HCEC 1CT (cell line): Measurements from ENCODE around the gene WASF2.
"Not testable (repeated sequence)": the region's sequence is repeated elsewhere in the genome, so short reads cannot be mapped to it uniquely, and the experiment has no call there.

ENCODE experiments used
- DNase-seq: peaks from one replicate; pipeline ENCODE4 v3.0.0-alpha.2; 2017

WASF2 gene

DNA sequence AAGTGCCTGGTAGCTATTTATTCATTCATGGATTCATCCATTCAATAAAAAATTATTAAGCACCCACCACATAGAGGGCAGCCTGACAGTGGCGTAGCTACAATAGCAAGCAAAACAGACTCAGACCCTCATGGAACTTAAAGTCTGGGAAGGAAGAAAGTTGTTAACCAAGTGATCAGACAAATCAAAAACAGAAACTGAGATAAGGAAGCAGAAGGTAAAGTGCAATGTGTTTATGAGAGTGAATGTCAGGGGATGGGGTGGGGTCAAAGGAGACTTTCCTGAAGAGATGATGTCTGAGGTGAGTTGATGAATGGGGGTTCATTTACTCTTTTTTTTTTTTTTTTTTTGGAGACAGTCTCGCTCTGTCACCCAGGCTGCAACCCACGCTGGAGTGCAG, 2.8 kb upstream of the WASF2 start:
- DNase-seq: no peak

DNA sequence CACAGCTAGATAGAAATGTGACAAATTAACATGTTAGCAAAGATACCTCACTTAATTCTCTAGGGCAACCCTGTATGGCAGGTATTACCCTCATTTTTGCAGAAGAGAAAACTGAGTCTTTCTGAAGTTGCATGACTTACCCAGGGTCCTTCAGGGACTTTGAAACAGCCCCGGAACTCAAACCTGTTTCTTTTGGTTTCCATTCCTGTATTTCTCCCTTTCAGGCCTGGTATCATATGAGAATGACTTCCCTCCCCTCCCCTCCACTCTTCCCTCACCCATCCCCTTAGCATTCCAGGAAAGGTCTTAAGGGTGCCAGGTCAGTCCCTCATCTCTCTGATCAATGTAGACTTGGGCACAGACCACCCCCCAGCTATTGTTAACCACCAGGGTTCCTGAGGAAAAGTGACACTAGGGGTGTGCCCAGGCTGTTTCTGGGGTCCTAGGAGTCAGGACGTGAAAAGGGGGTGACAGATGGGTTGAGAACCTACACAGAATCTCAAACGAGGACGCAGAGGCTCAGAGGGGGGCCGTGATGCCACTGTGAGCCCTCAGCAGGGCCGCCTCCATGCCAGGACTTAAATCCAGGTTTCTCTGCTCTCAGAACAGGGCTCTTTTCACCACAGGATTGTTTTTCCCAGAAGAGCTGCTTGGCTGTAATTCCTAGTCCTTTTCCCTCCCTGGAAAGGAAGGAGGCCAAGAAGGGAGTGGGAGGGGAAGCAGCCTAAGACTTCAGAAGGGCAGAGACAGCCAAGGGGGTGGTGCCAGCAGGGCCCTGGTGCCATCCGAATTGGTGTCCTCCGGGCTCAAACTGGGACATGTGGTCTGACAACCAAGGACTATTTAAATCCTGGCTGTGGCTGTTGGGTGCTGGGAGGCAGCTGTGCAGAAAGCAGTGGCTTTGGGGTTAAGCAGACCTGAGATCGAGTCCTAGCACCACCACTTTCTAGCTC, 2.1 kb upstream of the WASF2 start:
- no peak for DNase-seq

DNA sequence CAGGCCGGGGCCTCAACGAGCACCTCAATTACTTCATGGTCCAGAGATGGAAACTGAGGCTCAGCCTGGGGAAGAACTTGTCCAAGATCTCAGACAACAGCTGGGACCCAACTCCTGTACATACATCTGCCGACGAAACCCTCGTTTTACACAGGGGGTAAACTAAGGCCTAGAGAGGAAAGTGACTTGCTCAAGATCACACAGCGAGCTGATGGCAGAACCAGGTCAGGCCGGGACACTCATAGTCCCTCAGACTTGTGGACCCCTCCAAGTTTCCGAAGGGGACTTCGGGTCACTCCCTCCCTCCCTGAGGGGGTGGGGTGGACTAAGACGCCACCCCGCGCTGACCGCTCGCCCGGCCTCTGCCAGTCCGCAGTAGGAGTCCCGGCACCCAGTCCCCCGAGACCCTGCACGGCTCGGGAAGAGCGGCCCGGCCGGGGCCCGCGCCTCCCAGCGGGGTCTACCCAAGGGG, 430 bp downstream of the WASF2 start:
- peak; percentile 31 for DNase-seq

DNA sequence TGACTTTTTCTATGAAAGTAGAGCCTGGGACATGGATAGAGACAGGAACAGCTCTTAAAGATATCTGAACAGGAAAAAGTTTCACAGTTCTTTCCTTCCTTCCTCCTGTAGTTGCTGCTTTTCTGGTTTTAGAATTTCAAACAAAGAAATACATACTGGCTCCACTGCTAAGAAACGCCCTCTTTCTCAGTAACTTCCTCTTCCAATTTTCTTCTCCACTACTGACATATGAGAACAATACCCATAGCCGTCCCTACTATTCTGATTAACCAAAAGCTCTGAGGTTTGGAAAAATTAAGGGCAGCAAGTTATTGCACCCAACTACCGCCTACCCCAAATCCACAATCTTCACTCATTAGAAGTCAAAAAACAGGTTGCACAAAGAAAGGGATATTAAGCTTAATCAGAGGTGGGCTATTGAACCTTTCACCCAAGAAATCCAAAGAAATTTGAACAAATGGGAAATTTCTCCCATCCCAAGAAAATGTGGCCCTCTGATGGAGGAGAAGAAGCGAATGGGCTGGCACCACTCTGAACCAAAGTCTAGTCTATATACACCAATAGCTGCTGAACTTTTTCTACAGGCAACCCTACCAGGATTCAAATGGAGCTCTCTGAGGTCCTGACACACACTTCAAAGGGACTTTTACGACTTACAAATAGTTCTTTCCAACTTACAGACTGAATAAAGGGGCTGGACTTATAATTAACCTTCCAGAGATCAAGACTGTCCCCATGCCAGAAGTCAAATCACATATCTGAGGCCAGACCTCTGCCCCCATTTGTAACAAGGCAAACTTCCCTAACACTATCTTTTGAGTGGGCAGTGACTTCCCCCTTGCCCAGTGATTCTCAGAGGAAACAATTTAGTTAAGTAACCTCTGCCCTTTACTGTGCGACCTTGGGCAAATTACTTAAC, 1.7 kb downstream of the WASF2 start:
- peak; percentile 9 for DNase-seq

DNA sequence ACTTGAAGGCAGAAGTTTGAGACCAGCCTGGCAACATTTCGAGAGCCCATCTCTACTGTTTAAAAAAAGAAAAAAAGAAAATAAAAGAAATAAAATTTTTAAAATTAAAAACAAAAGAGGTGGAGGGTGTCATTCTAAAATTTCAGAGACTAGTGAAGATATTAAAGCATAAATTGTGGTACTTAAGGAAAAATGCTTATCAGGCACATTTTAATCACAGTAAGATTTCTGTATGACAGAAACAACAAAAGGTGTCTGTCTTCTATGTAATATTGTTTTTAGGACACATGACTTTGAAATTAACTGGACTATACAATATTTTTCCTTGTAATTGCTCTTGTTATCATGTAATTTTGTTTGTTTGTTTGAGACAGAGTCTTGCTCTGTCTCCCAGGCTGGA, 4.6 kb downstream of the WASF2 start:
- no peak for DNase-seq

DNA sequence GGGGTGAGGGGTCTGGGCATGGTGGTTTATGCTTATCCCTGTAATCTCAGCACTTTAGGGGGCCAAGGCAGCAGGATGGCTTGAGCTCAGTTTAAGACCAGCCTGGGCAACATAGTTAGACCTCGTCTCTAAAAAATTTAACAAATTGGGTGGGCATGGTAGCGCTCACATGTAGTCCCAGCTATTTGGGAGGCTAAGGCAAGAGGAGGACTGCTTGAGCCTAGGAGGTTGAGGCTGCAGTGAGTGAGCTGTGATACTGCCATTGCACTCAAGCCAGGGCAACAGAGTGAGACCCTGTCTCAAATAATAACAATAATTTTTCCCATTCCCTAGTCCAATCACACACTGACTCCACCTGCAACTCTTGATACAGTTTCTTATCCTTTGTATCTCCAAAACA, 6.3 kb downstream of the WASF2 start:
- DNase-seq: no peak

DNA sequence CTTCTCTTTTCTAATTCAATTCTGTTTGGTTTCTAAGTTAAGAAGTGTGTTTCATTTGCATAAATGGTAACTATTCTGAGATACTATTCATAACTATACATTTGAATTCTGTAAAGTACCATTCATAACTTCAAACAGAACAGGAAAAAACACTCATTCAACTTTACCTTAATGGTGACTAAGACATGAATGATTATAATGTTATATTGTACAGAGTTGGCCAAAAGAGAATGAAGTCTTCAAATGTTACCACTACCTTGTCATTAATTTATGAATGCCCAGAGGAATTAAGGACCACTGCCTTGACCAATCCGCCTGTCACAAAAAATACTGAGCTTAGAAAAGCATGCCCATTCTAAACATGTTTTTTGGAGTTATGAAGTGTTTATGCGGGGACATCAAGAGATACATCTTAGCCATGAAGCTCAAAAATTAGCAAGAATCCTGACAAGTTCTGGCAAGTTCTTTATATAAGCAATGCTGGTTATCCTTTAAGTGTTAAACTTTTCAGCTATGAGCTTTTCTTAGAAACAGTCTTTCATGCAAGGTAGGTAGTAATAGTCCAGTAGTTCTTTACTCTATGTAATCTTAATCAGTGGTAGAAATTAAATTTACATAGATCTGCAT, 7.9 kb downstream of the WASF2 start:
- DNase-seq: no peak

DNA sequence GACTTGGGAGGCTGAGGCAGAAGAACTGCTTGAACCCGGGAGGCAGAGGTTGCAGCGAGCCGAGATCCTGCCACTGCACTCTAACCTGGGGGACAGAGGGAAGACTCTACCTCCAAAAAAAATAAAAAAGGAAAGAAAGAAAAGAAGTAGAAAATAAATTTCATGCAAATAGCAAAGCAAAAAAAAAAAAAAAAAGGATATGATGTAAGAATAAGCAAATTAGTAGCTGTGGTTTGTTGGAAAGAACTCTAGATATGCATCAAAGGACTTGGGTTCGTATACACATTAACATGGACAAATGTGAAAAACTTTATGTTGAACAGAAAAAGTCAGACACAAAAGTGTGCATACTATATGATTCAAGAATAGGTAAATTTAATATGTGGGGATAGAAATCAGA, 11.9 kb downstream of the WASF2 start:
- no peak for DNase-seq

DNA sequence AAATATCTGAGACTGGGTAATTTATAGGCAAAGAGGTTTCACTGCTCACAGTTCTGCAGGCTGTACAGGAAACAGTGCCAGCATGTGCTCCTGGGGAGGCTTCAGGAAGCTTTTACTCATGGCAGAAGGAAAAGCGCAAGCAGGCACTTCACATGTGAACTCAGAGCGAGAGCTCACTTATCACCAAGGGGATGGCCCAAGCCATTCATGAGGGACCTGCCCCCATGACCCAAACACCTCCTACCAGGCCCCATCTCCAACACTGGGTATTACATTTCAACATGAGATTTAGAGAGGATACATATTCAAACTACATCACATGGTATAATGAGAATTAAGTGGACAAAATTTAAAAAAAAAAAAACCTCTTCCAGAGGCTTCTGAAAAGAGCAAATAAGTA, 13.7 kb downstream of the WASF2 start:
- DNase-seq: no peak

DNA sequence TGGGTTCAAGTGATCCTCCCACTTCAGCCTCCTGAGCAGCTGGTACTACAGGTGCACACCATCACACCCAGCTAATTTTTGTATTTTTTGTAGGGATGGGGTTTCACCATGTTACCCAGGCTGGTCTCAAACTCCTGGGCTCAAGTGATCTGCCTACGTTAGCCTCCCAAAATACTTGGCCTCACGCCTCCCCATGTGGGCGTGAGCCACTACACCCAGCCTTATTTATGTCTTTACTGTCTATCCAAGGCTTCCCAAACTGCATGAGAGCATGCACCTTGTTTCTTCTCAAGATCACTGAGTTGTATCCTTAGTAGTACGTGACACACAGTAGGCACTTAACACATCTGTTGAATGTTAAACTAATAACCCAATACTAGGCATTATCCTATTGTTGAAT, 14.2 kb downstream of the WASF2 start:
- no peak for DNase-seq

DNA sequence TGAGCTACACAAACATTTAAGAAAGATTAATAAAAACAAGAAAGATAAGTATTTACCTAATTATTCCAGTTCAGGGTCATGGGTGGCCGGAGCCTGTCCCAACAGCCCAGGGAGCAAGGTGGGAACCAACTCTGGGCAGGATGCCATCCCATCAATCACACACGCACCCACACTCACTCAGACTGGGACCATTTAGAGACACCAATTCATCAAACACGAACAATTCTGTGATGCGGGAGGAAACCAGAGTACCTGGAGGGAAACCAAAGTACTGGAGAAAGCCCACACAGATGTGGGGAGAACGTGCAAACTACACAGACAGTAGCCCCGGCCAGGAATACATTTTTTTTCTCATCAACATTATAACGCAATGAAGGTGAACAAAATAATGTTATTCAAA, 16.2 kb downstream of the WASF2 start:
- DNase-seq: no peak

DNA sequence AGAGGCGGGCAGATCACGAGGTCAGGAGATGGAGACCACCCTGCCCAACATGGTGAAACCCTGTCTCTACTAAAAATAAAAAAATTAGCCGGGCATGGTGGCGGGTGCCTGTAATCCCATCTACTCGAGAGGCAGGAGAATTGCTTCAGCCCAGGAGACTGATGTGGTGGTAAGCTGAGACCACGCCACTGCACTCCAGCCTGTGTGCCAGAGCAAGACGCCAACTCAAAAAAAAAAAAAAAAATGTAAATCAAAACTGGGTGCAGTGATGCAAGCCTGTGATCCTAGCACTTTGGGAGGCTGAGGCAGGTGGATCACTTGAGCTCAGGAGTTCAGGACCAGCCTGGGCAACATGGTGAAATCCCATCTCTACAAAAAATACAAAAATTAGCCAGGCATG, 17.9 kb downstream of the WASF2 start:
- not testable (repeated sequence) for DNase-seq

DNA sequence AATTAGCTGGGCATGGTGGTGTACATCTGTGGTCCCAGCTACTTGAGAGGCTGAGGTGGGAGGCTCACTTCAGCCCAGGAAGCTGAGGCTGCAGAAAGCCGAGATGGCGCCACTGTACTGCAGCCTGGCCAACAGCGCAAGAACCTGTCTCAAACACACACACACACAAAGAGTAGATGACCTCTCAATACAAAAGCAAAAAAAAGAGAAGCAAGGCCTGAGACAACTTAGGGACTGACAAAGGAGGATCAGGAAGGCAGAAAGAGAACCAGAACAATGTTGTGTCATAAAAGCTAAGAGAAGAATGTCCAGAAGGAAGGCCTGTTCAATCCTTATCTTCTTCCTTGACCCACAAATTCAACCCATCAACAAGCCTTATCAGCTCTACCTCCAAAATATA, 18.5 kb downstream of the WASF2 start:
- no peak for DNase-seq

DNA sequence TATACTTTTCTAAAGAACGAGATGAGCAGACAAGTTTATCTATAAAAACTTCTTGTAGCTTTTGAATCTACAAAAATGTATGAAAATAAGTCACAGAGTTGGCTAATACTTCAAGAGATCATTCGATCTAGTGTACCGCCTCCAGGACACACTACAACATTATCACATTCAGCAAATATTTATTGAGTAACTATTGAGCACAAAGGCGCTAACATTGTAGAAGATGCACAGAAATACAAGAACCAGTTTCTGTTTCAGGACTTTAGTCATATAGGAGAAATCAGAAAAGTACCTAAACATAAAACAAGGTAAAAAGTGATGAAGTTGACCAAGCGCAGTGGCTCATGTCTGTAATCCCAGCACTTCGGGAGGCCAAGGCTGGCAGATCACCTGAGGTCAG, 20.6 kb downstream of the WASF2 start:
- no peak for DNase-seq

DNA sequence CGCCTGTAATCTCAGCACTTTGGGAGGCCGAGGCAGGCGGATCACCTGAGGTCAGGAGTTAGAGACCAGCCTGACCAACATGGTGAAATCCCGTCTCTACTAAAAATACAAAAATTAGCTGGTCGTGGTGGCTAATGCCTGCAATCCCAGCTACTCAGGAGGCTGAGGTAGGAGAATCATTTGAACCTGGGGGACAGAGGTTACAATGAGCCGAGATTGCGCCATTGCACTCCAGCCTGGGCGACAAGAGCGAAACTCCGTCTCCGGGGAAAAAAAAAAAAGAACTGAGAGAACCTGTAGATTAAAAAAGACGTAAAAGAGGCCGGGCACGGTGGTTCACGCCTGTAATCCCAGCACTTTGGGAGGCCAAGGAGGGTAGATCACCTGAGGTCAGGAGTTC, 21.6 kb downstream of the WASF2 start:
- DNase-seq: not testable (repeated sequence)

DNA sequence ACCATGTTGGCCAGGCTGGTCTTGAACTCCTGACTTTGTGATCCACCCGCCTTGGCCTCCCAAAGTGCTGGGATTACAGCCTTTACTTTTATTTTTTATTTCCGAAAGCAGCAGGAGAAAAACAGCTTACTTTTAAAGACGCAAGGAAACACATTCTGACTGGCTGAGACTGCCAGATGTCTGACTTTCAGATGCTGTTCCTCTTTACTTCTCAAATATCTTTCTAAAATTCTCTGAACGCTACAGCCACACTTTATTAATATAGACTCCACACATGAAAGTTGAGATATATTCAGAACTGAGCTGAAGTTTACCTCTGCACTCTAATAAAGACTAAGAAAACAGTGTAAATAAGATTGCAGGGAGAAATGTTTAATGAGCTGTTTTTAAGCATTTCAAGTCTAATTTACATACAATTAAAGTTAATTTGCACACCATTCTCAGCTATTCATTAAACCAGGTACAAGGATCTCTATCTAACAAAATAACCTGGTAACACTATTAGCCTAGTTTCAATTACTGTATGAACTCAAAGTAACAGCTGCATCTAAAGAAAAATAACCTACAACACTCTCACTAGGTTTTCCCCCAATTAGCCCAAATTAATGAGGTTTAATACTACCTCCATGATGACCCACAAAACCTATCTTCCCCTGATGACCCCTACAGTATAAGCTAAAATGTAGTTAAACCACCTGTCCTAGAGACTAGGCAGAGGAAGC, 24.9 kb downstream of the WASF2 start:
- DNase-seq: no peak

DNA sequence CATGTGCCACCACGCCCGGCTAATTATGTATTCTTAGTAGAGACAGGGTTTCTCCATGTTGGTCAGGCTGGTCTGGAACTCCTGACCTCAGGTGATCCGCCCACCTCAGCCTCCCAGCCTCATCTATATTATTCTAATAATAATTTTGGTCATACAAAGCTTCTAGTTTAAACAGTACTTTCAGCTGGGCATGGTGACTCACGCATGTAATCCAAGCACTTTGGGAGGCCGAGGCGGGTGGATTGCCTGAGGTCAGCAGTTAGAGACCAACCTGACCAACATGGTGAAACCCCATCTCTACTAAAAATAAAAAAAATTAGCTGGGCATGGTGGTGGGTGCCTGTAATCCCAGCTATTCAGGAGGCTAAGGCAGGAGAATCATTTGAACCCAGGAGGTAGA, 26.1 kb downstream of the WASF2 start:
- peak; percentile 50 for DNase-seq

DNA sequence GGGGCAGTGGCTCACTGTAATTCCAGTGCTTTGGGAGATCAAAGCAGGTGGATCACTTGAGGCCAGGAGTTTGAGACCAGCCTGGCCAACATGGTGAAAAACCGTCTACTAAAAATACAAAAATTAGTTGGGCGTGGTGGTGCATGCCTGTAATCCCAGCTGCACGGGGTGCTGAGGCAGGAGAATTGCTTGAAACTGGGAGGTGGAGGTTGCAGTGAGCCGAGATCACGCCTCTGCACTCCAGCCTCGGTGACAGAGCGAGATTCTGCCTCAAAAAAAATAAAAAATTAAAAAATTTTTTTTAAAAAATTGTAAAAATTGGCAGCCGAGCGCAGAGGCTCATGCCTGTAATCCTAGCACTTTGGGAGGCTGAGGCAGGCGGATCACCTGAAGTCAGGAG, 31.4 kb downstream of the WASF2 start:
- DNase-seq: not testable (repeated sequence)

DNA sequence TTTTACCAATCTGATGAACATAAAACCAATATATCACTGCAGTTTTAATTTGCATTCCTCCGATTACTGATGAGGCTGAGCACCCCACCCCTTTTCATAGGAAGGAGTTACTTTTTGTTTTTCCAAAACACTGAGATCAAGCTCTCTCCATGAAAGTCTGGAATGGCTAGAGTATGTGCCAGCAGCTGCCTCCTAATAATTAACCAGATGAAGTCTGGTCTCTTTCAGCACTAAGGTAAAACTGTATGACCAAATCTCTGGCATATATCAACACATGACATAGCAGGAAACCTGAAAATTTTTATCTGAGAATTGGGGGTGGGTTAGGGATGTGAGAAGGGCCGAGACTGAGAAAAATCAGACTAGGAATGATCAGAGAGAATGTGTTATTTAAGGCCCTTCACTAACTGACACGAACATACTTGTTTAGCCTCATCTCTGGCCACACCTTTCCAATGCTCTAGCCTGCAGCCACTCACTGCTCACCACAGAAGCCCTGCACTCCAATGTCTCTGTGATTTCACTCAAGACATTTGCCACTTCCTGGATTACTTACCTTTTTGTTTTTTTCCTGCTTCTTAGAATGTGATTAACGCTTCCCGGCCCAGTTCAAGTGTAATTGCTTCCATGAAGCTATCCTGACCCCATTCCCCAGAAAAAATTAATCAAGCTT, 34.7 kb downstream of the WASF2 start:
- no peak for DNase-seq

DNA sequence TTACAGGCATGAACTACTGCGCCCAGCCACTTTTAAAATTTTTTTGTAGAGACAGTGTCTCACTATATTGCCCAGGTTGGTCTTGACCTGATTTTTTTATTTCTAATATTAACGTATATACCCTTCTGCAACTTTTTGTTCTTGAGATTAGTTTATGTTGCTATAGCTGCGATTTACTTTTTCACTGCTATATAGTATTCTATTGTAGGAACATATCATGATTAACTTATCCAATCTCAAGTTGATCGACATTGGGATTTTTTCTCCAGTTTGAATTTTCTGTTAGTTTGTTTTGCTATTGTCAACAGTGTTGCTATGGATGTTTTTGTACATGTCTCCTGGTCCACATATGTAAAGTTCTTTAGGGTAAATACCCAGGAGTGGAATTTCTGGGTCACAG, 35.4 kb downstream of the WASF2 start:
- DNase-seq: no peak

DNA sequence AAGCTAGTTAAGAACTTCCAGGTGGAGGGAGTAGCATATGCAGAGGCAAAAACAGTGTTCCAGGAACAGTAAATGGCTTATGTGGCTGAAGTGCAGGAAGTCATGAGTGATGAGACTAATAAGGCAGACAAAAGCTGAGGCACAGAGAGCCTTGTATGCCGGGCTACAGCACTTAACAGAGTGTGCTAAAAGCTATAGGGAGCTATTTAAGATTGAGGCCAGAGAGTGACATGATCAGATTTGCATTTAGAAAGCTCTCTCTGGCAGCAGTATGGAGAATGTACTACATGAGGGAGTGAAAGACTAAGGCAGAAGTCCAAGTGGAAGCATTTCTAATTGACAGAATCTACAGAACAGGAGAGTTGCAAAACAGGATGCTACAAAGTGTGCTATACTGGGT, 38.6 kb downstream of the WASF2 start:
- no peak for DNase-seq

DNA sequence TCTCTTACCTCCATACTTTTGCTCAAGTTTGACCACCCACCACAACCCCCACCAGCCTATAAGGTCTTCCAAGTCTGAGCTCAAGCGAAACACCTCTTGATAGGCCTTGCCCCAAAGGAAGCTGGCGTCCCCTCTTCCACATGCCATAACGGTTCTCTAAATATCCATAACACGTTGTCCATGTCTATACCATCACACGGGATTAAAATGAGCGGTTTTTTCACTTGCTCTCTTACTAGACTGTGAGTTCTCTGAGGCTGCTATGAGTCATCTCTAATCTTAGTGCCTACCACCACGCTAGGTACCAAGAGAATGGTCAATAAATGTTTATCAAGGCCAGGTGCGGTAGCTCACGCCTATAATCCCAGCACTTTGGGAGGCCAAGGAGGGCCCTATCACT, 41.0 kb downstream of the WASF2 start:
- no peak for DNase-seq
